ENCODE measurements around the gene TRAPPC2.

- TF ChIP-seq MAX (CRISPR knock-in tag; IDR thresholded peaks at IDR 0.05), result no peak
- TF ChIP-seq, protein P1, sequence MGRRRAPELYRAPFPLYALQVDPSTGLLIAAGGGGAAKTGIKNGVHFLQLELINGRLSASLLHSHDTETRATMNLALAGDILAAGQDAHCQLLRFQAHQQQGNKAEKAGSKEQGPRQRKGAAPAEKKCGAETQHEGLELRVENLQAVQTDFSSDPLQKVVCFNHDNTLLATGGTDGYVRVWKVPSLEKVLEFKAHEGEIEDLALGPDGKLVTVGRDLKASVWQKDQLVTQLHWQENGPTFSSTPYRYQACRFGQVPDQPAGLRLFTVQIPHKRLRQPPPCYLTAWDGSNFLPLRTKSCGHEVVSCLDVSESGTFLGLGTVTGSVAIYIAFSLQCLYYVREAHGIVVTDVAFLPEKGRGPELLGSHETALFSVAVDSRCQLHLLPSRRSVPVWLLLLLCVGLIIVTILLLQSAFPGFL (CRISPR knock-in tag; IDR thresholded peaks at IDR 0.05; ENCODE audit: borderline replicate concordance), result no peak
- TF ChIP-seq, protein P2, sequence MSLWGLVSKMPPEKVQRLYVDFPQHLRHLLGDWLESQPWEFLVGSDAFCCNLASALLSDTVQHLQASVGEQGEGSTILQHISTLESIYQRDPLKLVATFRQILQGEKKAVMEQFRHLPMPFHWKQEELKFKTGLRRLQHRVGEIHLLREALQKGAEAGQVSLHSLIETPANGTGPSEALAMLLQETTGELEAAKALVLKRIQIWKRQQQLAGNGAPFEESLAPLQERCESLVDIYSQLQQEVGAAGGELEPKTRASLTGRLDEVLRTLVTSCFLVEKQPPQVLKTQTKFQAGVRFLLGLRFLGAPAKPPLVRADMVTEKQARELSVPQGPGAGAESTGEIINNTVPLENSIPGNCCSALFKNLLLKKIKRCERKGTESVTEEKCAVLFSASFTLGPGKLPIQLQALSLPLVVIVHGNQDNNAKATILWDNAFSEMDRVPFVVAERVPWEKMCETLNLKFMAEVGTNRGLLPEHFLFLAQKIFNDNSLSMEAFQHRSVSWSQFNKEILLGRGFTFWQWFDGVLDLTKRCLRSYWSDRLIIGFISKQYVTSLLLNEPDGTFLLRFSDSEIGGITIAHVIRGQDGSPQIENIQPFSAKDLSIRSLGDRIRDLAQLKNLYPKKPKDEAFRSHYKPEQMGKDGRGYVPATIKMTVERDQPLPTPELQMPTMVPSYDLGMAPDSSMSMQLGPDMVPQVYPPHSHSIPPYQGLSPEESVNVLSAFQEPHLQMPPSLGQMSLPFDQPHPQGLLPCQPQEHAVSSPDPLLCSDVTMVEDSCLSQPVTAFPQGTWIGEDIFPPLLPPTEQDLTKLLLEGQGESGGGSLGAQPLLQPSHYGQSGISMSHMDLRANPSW (CRISPR knock-in tag; conservative IDR thresholded peaks at IDR 0.05; ENCODE audit: low read depth), result no peak
- no peak for TF ChIP-seq ESRRA (CRISPR knock-in tag; IDR thresholded peaks at IDR 0.05; ENCODE audit: borderline replicate concordance)
- TF ChIP-seq ZNF232 (CRISPR knock-in tag; IDR thresholded peaks at IDR 0.05), result no peak
- TF ChIP-seq, protein P3, sequence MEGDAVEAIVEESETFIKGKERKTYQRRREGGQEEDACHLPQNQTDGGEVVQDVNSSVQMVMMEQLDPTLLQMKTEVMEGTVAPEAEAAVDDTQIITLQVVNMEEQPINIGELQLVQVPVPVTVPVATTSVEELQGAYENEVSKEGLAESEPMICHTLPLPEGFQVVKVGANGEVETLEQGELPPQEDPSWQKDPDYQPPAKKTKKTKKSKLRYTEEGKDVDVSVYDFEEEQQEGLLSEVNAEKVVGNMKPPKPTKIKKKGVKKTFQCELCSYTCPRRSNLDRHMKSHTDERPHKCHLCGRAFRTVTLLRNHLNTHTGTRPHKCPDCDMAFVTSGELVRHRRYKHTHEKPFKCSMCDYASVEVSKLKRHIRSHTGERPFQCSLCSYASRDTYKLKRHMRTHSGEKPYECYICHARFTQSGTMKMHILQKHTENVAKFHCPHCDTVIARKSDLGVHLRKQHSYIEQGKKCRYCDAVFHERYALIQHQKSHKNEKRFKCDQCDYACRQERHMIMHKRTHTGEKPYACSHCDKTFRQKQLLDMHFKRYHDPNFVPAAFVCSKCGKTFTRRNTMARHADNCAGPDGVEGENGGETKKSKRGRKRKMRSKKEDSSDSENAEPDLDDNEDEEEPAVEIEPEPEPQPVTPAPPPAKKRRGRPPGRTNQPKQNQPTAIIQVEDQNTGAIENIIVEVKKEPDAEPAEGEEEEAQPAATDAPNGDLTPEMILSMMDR (IDR thresholded peaks at IDR 0.05), result no peak
- no peak for TF ChIP-seq SMAD3 (CRISPR knock-in tag; IDR thresholded peaks at IDR 0.05; ENCODE audit: borderline replicate concordance)
- TF ChIP-seq NR3C1 (CRISPR knock-in tag; conservative IDR thresholded peaks at IDR 0.05; ENCODE audit: low read depth), result no peak
- no peak for TF ChIP-seq ETV6 (CRISPR knock-in tag; IDR thresholded peaks at IDR 0.05)
- TF ChIP-seq ZNF263 (CRISPR knock-in tag; IDR thresholded peaks at IDR 0.05; ENCODE audit: low read depth), result no peak
Observed at GRCh38 chrX:13676885-13677284, 57.5 kb downstream of the TRAPPC2 start.

Measured in WTC11 (cell line).